Spleen (tissue), 7 donors: ENCODE results near the gene KIF21A.
"Not testable (repeated sequence)": the region's sequence is repeated elsewhere in the genome, so short reads cannot be mapped to it uniquely, and the experiment has no call there.

ENCODE experiments used
- CTCF ChIP-seq, 11 experiments: fragments of 200-600 bp in 7 of 11; fragments of 450-650 bp in 4 of 11; sonication (generic) in 4 of 11; IDR thresholded peaks in 8 of 11; conservative IDR thresholded peaks in 3 of 11; 1 replicate in 7 of 11; 2 replicates in 4 of 11; pipeline versions ENCODE4 v1.4.0 to v1.8.0; 2016 to 2021; ENCODE audit warnings: antibody characterized with exemption in 11 of 11, inconsistent platforms in 4 of 11, mild to moderate bottlenecking in 1 of 11
- POLR2A ChIP-seq, 3 donors: fragments of 450-650 bp; IDR thresholded peaks; one replicate each; pipeline ENCODE4 v1.5.1; 2017; ENCODE audit warnings: antibody characterized with exemption in 3 of 3, mild to moderate bottlenecking in 1 of 3
- POLR2AphosphoS5 ChIP-seq, 3 donors: sonication (generic); formaldehyde crosslinking; IDR thresholded peaks; one replicate each; pipeline ENCODE4 v1.5.1; 2017; ENCODE audit warnings: antibody characterized with exemption in 3 of 3
- donor health status: DM: no; HTN: no; CAD: no; lungs with moderate emphysema.
- donor health status: DM: no; HTN: no; CAD: no.
- donor health status: DM: no; HTN: no; CAD: no.

GRCh38 chr12:39295593-39295992 is 147.3 kb downstream of the KIF21A start:
- not testable (repeated sequence) for TF ChIP-seq CTCF (IDR thresholded peaks at IDR 0.05 in 8 of 11, conservative IDR thresholded peaks at IDR 0.05 in 3 of 11); POLR2AphosphoS5 (IDR thresholded peaks at IDR 0.05); POLR2A (IDR thresholded peaks at IDR 0.05)
